Measurements from ENCODE around the gene GLB1L. TPM values are rescaled to one million over a fixed set of nuclear protein-coding genes. Genes with fewer than 3 reads are reported as not detected.
A peak's percentile ranks its signal among the peaks of the same experiment; 100 is the strongest.

The GLB1L gene
- total RNA-seq, result 1.8 TPM

DNA sequence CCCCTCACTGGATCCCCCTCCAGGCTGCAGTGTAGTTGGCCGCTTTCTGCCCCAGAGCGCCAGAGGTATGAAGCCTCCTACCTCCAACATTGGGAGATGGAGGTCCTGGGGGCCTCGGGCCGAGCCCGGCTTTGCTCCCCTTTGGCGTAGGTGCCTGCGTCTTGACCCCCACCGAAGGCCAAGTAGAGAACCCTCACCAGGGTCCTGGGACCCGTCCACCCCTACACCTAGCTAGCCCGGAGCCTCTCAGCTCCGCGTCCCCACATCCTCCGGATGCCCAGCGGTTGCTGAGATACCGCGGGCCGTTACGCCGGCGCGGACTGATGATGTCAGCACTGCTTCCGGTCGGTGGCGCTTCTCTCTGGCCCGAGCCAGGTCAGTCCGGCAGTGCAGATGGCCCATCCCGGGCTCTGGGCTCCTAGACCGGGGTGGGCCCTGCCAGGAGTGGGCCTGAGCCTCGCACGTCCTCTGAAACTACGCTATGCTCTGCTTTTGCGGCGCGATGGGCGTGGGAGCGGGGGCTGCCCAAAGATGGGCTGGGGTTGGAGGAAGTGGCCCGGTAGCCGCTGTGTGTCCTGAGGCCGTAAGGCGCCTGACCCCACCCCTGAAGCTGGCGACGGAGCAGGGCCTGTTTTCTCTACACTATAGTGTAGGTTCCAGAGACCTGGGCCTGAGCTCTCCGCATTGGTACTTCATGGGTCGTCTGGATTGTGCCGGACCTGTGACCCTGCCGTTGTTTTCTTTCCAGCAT lies at the start of gene GLB1L, which contains the start of gene STK16:
TSS of gene GLB1L (minus strand) at position 297 of the 751 bp plus-strand sequence. CDS start 1,871 bp downstream, outside the sequence.
TSS of gene STK16 (plus strand) at position 332 of the 751 bp plus-strand sequence. CDS start 521 bp downstream, outside the sequence.
- intact Hi-C loops (cut with DNase I), result loop anchor here (1.0 kb wide), 3 partner anchors 16 to 50 kb away; partner anchors contain the start of genes ANKZF1, ATG9A and DNAJB2
- peaks cover 9 to 10% of the 10 kb centered on the region in 2 donors for H3K36me3 ChIP-seq
- TF ChIP-seq, protein P1, sequence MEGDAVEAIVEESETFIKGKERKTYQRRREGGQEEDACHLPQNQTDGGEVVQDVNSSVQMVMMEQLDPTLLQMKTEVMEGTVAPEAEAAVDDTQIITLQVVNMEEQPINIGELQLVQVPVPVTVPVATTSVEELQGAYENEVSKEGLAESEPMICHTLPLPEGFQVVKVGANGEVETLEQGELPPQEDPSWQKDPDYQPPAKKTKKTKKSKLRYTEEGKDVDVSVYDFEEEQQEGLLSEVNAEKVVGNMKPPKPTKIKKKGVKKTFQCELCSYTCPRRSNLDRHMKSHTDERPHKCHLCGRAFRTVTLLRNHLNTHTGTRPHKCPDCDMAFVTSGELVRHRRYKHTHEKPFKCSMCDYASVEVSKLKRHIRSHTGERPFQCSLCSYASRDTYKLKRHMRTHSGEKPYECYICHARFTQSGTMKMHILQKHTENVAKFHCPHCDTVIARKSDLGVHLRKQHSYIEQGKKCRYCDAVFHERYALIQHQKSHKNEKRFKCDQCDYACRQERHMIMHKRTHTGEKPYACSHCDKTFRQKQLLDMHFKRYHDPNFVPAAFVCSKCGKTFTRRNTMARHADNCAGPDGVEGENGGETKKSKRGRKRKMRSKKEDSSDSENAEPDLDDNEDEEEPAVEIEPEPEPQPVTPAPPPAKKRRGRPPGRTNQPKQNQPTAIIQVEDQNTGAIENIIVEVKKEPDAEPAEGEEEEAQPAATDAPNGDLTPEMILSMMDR (IDR thresholded peaks at IDR 0.05), result no peak
- H3K4me3 ChIP-seq, result peak within 1 kb of the TSS; percentile 82 to 96
- no peaks in the 10 kb centered on the region for H3K9me3 ChIP-seq
- H3K27ac ChIP-seq, result peak within 1 kb of the TSS; percentile 96 to 99
- DNase-seq (ENCODE audit: low spot score in 2 of 2), result peak; percentile 69 to 97
- peaks cover 20 to 40% of the 10 kb centered on the region in 2 donors for H3K4me1 ChIP-seq
- H3K27me3 ChIP-seq, result no peaks in the 10 kb centered on the region

GRCh38 chr2:219294356-219295351 lies 49.4 kb upstream of the GLB1L start:
- Histone ChIP-seq H3K4me3 (peak overlapping the region; percentile 62 to 67), H3K9me3 (no peaks in the 10 kb centered on the region), H3K27ac (peak overlapping the region; percentile 83 to 86), H3K36me3 (no peaks in the 10 kb centered on the region), H3K4me1 (peaks cover 0 to 16% of the 10 kb centered on the region in 2 donors), H3K27me3 (no peaks in the 10 kb centered on the region)
- peak in 1 of 2 donors; percentile 91 for DNase-seq (ENCODE audit: low spot score in 2 of 2)
- TF ChIP-seq, protein P1 (IDR thresholded peaks at IDR 0.05), result peak; percentile 97 to 99 (median 98)
- intact Hi-C loops (cut with DNase I), result loop anchor here (1.0 to 10.0 kb wide), 8 partner anchors 15 to 240 kb away; partner anchors contain the start of genes ANKZF1, ATG9A, DNAJB2 and DNPEP

- Histone ChIP-seq H3K4me3 (peak overlapping the region in 1 of 2 donors; percentile 67), H3K4me1 (peaks cover 5 to 20% of the 10 kb centered on the region in 2 donors), H3K36me3 (no peaks in the 10 kb centered on the region), H3K27ac (peak overlapping the region; percentile 83 to 86), H3K27me3 (no peaks in the 10 kb centered on the region), H3K9me3 (no peaks in the 10 kb centered on the region)
- peak in 1 of 2 donors; percentile 62 for DNase-seq (ENCODE audit: low spot score in 2 of 2)
- TF ChIP-seq, protein P1 (IDR thresholded peaks at IDR 0.05), result no peak
- intact Hi-C loops (cut with DNase I), result loop anchor here (1.0 to 10.0 kb wide), 6 partner anchors 14 to 241 kb away; partner anchors contain the start of genes ANKZF1, ATG9A, DNAJB2 and DNPEP
Observed at GRCh38 chr2:219293736-219294231, 48.5 kb upstream of the GLB1L start.

- no peak overlapping the region for H3K27ac ChIP-seq
- DNase-seq (ENCODE audit: low spot score in 2 of 2), result peak in 1 of 2 donors; percentile 48
- intact Hi-C loops (cut with DNase I), result loop anchor here (5.0 to 10.0 kb wide), 2 partner anchors 95 to 242 kb away; partner anchors contain the start of gene DNPEP
- H3K36me3 ChIP-seq, result no peaks in the 10 kb centered on the region
- no peaks in the 10 kb centered on the region for H3K9me3 ChIP-seq
- no peak overlapping the region for H3K4me3 ChIP-seq
- TF ChIP-seq, protein P1 (IDR thresholded peaks at IDR 0.05), result no peak
- no peaks in the 10 kb centered on the region for H3K27me3 ChIP-seq
- H3K4me1 ChIP-seq, result peaks cover 5 to 20% of the 10 kb centered on the region in 2 donors
Observed at GRCh38 chr2:219292616-219293015, 47.4 kb upstream of the GLB1L start.
